Gastrocnemius medialis (tissue), 4 donors: ENCODE measurements around the gene TNFRSF1A.

Experiments used
- CTCF ChIP-seq, 5 experiments: fragments of 450-650 bp in 3 of 5; fragments of 200-600 bp in 2 of 5; sonication (generic) in 2 of 5; IDR thresholded peaks in 4 of 5; conservative IDR thresholded peaks in 1 of 5; 1 replicate in 4 of 5; 2 replicates in 1 of 5; pipeline ENCODE4 v1.5.1; 2016 to 2019; ENCODE audit warnings: antibody characterized with exemption in 5 of 5, mild to moderate bottlenecking in 3 of 5, moderate library complexity in 3 of 5
- POLR2A ChIP-seq, 2 donors: fragments of 450-650 bp; IDR thresholded peaks; one replicate each; pipeline ENCODE4 v1.6.1; 2017; ENCODE audit warnings: antibody characterized with exemption in 2 of 2, mild to moderate bottlenecking in 2 of 2, moderate library complexity in 2 of 2

DNA sequence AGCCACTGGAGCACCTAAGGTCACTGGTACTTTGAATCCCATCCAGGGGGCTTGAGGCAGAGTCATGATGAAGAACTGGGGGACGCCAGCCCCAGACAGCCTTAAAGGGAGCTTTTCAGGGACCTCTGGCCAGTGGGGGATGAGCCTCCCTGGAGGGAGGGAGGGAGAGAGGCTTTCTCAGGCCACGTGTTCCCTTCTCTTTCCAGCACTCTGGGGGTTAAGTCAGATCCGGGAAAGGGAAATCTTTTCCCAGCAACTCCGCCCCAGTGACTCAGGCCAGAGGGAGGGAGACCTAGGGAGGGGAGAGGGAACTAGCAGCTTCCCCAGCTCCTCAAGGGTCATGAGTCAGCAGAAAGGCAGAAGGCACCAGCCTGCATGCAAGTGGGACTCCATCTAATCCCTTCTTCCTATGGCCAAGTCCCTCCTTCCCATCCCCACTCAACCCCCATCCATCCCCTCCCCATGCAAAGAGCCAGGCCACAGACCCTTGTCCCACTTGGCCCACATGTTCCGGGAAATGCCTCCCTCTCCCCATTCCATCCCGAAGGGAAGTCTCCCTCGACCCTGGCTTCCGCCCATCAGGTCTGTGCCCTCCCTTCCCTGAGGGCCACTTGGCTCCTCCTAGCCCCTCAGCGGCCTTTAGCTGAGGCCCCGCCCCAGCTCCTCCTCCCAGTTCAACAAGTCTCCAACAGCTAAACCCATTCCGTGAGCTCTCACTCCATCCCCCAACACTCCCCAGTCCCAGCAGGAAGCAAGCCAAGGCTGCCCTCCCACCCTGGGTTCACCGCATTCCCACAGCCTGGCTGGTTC lies 5.6 kb downstream of the TNFRSF1A start:
- TF ChIP-seq CTCF (IDR thresholded peaks at IDR 0.05 in 4 of 5, conservative IDR thresholded peaks at IDR 0.05 in 1 of 5) (no peak), POLR2A (IDR thresholded peaks at IDR 0.05) (peak; percentile 36 to 62)
